Sigmoid colon (tissue), 7 donors: Measurements from ENCODE around the gene CD226. TPM values are rescaled to one million over a fixed set of nuclear protein-coding genes. Genes with fewer than 3 reads are reported as not detected.

ENCODE experiments used
- DNase-seq: peaks from one replicate; pipeline ENCODE4 v3.0.0-alpha.2; 2019
- H3K27ac ChIP-seq, 4 donors: fragments of 200-600 bp; sonication (generic); one replicate each; pipeline ENCODE4 v1.5.1; 2016 to 2019; ENCODE audit warnings: mild to moderate bottlenecking in 1 of 4
- H3K27me3 ChIP-seq, 3 donors: fragments of 200-600 bp; sonication (generic); one replicate each; pipeline ENCODE4 v1.5.1; 2019; ENCODE audit warnings: mild to moderate bottlenecking in 1 of 3
- H3K36me3 ChIP-seq, 4 donors: fragments of 200-600 bp; sonication (generic); one replicate each; pipeline ENCODE4 v1.5.1; 2016 to 2019
- H3K4me1 ChIP-seq, 4 donors: fragments of 200-600 bp; sonication (generic); one replicate each; pipeline ENCODE4 v1.5.1; 2017 to 2019
- H3K4me3 ChIP-seq, 4 donors: fragments of 200-600 bp; sonication (generic); one replicate each; pipeline ENCODE4 v1.5.1; 2017 to 2019; ENCODE audit warnings: mild to moderate bottlenecking in 2 of 4, moderate library complexity in 1 of 4
- H3K9me3 ChIP-seq, 4 donors: fragments of 200-600 bp in 3 of 4; sonication (generic) in 3 of 4; one replicate each; pipeline versions ENCODE4 v1.5.1 to v1.6.1; 2013 to 2019
- CTCF ChIP-seq, 4 experiments: fragments of 450-650 bp in 3 of 4; fragments of 200-600 bp in 1 of 4; IDR thresholded peaks; one replicate each; pipeline ENCODE4 v1.5.1; 2016 to 2019; ENCODE audit warnings: antibody characterized with exemption in 4 of 4, mild to moderate bottlenecking in 3 of 4, moderate library complexity in 2 of 4
- EP300 ChIP-seq, 4 donors: sonication (generic); formaldehyde crosslinking; IDR thresholded peaks; one replicate each; pipeline ENCODE4 v1.6.1; 2017; ENCODE audit warnings: antibody characterized with exemption in 4 of 4
- POLR2A ChIP-seq, 2 donors: fragments of 450-650 bp; IDR thresholded peaks; one replicate each; pipeline ENCODE4 v1.6.1; 2016; ENCODE audit warnings: antibody characterized with exemption in 2 of 2, mild to moderate bottlenecking in 2 of 2, moderate library complexity in 2 of 2
- POLR2AphosphoS5 ChIP-seq, 4 donors: sonication (generic); formaldehyde crosslinking; IDR thresholded peaks; one replicate each; pipeline ENCODE4 v1.6.1; 2017; ENCODE audit warnings: antibody characterized with exemption in 4 of 4
- WGBS, 2 donors: extraction: QIAGEN DNeasy Blood & Tissue Kit; methylation state at CpG; one replicate each; pipeline ENCODE4 v1.1.7; 2013; 5-methylcytosine and 5-hydroxymethylcytosine counted together
- intact Hi-C: fragments of 100-400 bp; cut with DNase I; formaldehyde crosslinking; loops from one replicate; pipeline ENCODE4 v1.15.1; 2023
- polyA plus RNA-seq, 3 donors: library from polyadenylated mRNA; stranded (reverse); fragments of 200-250 nt; gene quantifications; one replicate each; pipeline ENCODE4 v1.2.3, GENCODE V29; 2013
- total RNA-seq, 4 donors: library from RNA; depleted of rRNA; stranded (reverse); fragments of >200 nt; gene quantifications; one replicate each; pipeline ENCODE4 v1.1.0, GENCODE V29; 2016
- donor health status: healthy with polysubstance abuse.
- donor health status: Bipolar disorder and iron deficiency.
- donor health status: healthy.

Gene CD226
- total RNA-seq (1 to 10 TPM in 1 of 4 donors, under 1 TPM in 3; 0.36 to 1.2 (median 0.52) TPM), polyA plus RNA-seq (1 to 10 TPM in 2 of 3 donors, under 1 TPM in 1; under 0.01 to 2.4 (median 1.4) TPM)

DNA sequence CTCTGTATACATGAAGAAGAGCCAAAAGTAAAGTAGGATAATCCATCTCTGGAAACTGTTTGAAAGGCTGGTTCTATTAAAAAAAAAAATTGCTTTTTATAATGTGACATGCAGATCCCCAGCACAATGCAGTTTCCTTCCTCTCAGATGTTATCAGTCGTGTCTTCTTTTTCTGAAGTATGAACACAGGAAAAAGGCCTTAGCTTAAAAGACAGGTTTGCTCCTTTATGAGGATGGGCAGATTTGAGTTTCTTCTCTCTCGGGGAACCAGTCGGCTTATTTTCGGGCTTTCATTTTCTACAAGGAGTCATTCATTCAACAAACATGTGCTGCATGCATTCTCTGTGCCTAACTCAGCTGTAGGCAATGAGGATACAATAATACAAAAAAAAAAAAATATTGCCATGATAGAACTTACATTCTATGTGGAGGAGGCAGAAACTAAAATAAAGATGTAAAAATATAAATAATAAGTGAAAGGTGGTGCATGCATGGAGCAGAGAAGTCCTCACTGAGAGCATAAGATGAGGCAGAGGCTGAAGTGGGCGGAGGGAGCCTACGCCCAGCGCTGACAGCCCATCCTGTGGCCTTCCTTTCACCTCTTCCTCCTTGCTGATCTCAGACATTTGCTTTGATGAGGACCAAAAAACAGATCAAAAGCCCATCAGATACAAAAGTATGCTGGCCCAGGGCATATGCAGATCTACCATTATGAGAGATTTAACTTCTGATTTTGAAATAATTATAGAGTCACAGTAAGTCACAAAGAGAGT is at the start of gene CD226:
Gene CD226 (minus strand): TSS at position 513 of the 773 bp plus-strand sequence. CDS start 467 bp downstream, at position 46.
- no peak for TF ChIP-seq POLR2A (IDR thresholded peaks at IDR 0.05)
- no peak for TF ChIP-seq CTCF (IDR thresholded peaks at IDR 0.05)
- TF ChIP-seq POLR2AphosphoS5 (IDR thresholded peaks at IDR 0.05), result no peak
- no peak for TF ChIP-seq EP300 (IDR thresholded peaks at IDR 0.05)
- Histone ChIP-seq H3K27ac (no peak within 1 kb of the TSS), H3K9me3 (no peaks in the 10 kb centered on the region), H3K27me3 (no peaks in the 10 kb centered on the region), H3K36me3 (no peaks in the 10 kb centered on the region), H3K4me3 (no peak within 1 kb of the TSS), H3K4me1 (no peaks in the 10 kb centered on the region)
- intact Hi-C loops, result no loop called here
- 60 to 79% methylated on average over 7 of the region's 7 CpGs for WGBS, 2 donors
- DNase-seq, result no peak

- no peak overlapping the region for H3K4me3 ChIP-seq
- intact Hi-C loops, result no loop called here
- H3K9me3 ChIP-seq, result peaks cover 0 to 2% (median 0%) of the 10 kb centered on the region in 4 donors
- WGBS, 2 donors, result 28 to 74% methylated on average over 7 of the region's 7 CpGs
- H3K27me3 ChIP-seq, result no peaks in the 10 kb centered on the region
- TF ChIP-seq CTCF (IDR thresholded peaks at IDR 0.05) (no peak), POLR2A (IDR thresholded peaks at IDR 0.05) (no peak), EP300 (IDR thresholded peaks at IDR 0.05) (no peak), POLR2AphosphoS5 (IDR thresholded peaks at IDR 0.05) (no peak)
- H3K4me1 ChIP-seq, result no peaks in the 10 kb centered on the region
- no peak overlapping the region for H3K27ac ChIP-seq
- DNase-seq, result no peak
- peaks cover 0 to 9% (median 1%) of the 10 kb centered on the region in 4 donors for H3K36me3 ChIP-seq
Measured at GRCh38 chr18:69996951-69997798, 49.5 kb upstream of the CD226 start.

- Histone ChIP-seq H3K36me3 (peaks cover 0 to 4% (median under 1%) of the 10 kb centered on the region in 4 donors), H3K27me3 (no peaks in the 10 kb centered on the region), H3K27ac (no peak overlapping the region), H3K4me3 (no peak overlapping the region), H3K4me1 (no peaks in the 10 kb centered on the region), H3K9me3 (peaks cover 0 to 2% (median 0%) of the 10 kb centered on the region in 4 donors)
- 91 to 94% methylated on average over 2 of the region's 2 CpGs for WGBS, 2 donors
- intact Hi-C loops, result no loop called here
- no peak for DNase-seq
- no peak for TF ChIP-seq EP300 (IDR thresholded peaks at IDR 0.05)
- TF ChIP-seq POLR2AphosphoS5 (IDR thresholded peaks at IDR 0.05), result no peak
- TF ChIP-seq CTCF (IDR thresholded peaks at IDR 0.05), result no peak
- no peak for TF ChIP-seq POLR2A (IDR thresholded peaks at IDR 0.05)
Measured at GRCh38 chr18:69996417-69996816, 48.7 kb upstream of the CD226 start.

GRCh38 chr18:69995774-69996173 is 48.1 kb upstream of the CD226 start:
- Histone ChIP-seq H3K4me1 (no peaks in the 10 kb centered on the region), H3K9me3 (peaks cover 0 to 2% (median 0%) of the 10 kb centered on the region in 4 donors), H3K27me3 (no peaks in the 10 kb centered on the region), H3K27ac (no peak overlapping the region), H3K36me3 (no peaks in the 10 kb centered on the region), H3K4me3 (no peak overlapping the region)
- DNase-seq, result no peak
- 95 to 96% methylated on average over 3 of the region's 3 CpGs for WGBS, 2 donors
- intact Hi-C loops, result no loop called here
- TF ChIP-seq CTCF (IDR thresholded peaks at IDR 0.05), result no peak
- TF ChIP-seq EP300 (IDR thresholded peaks at IDR 0.05), result no peak
- TF ChIP-seq POLR2AphosphoS5 (IDR thresholded peaks at IDR 0.05), result no peak
- no peak for TF ChIP-seq POLR2A (IDR thresholded peaks at IDR 0.05)
